GM23248 (cell line): ENCODE measurements around the gene MAD2L1BP. TPM values are rescaled to one million over a fixed set of nuclear protein-coding genes. Genes with fewer than 3 reads are reported as not detected.
A peak's percentile ranks its signal among the peaks of the same experiment; 100 is the strongest.
"Not testable (repeated sequence)": the region's sequence is repeated elsewhere in the genome, so short reads cannot be mapped to it uniquely, and the experiment has no call there.

Experiments used
- DNase-seq: peaks from one replicate; pipeline ENCODE4 v3.0.0-alpha.2; 2015
- H2AFZ ChIP-seq: fragments of 200-600 bp; sonication (generic); 2 replicates; pipeline ENCODE4 v1.6.1; 2016; ENCODE audit warnings: antibody characterized with exemption
- H3F3A ChIP-seq: fragments of 200-600 bp; sonication (generic); 2 replicates; pipeline ENCODE4 v1.6.1; 2016; ENCODE audit warnings: mild to moderate bottlenecking, antibody characterized with exemption, mixed run types; ENCODE audit not compliant: insufficient read depth
- H3K27ac ChIP-seq: fragments of 200-600 bp; sonication (generic); 2 replicates; pipeline ENCODE4 v1.5.1; 2016; ENCODE audit warnings: mild to moderate bottlenecking
- H3K27me3 ChIP-seq: fragments of 200-600 bp; sonication (generic); replicated peaks from 2 replicates; pipeline ENCODE4 v1.6.1; 2016; ENCODE audit warnings: mild to moderate bottlenecking; ENCODE audit not compliant: insufficient read depth
- H3K36me3 ChIP-seq: fragments of 200-600 bp; sonication (generic); 2 replicates; pipeline ENCODE4 v1.6.1; 2016; ENCODE audit warnings: low read depth, mild to moderate bottlenecking
- H3K4me1 ChIP-seq: fragments of 200-600 bp; sonication (generic); 2 replicates; pipeline ENCODE4 v1.6.1; 2016; ENCODE audit warnings: mild to moderate bottlenecking; ENCODE audit not compliant: insufficient read depth
- H3K4me2 ChIP-seq: fragments of 200-600 bp; sonication (generic); one replicate; pipeline ENCODE4 v1.6.1; 2016; ENCODE audit warnings: mild to moderate bottlenecking; ENCODE audit not compliant: unreplicated experiment
- H3K4me3 ChIP-seq: fragments of 200-600 bp; sonication (generic); 2 replicates; pipeline ENCODE4 v1.5.1; 2016; ENCODE audit warnings: mild to moderate bottlenecking
- H3K79me2 ChIP-seq: fragments of 200-600 bp; sonication (generic); 2 replicates; pipeline ENCODE4 v1.6.1; 2016; ENCODE audit warnings: mild to moderate bottlenecking; ENCODE audit not compliant: insufficient read depth
- H3K9ac ChIP-seq: fragments of 200-600 bp; sonication (generic); 2 replicates; pipeline ENCODE4 v1.6.1; 2016; ENCODE audit warnings: mild to moderate bottlenecking
- H3K9me2 ChIP-seq: fragments of 200-600 bp; sonication (generic); 2 replicates; pipeline ENCODE4 v1.6.1; 2016; ENCODE audit warnings: mixed run types, mild to moderate bottlenecking, moderate library complexity; ENCODE audit not compliant: insufficient read depth
- H3K9me3 ChIP-seq: fragments of 200-600 bp; sonication (generic); one replicate; pipeline ENCODE4 v1.6.1; 2017; ENCODE audit warnings: low read depth
- H4K20me1 ChIP-seq: fragments of 200-600 bp; sonication (generic); 2 replicates; pipeline ENCODE4 v1.6.0; 2016; ENCODE audit not compliant: insufficient read depth
- EZH2 ChIP-seq: fragments of 200-600 bp; sonication (generic); IDR thresholded peaks from 2 replicates; pipeline ENCODE4 v1.6.1; 2018; ENCODE audit warnings: antibody characterized with exemption, mild to moderate bottlenecking; ENCODE audit not compliant: insufficient read depth, poor library complexity, severe bottlenecking
- EZH2phosphoT487 ChIP-seq: fragments of 200-600 bp; sonication (generic); IDR thresholded peaks from 2 replicates; pipeline ENCODE4 v1.6.1; 2018; ENCODE audit warnings: antibody characterized with exemption, moderate library complexity, mild to moderate bottlenecking, low read depth; ENCODE audit not compliant: insufficient read depth
- WGBS, 2 experiments: methylation state at CpG; one replicate each; pipeline ENCODE4 v1.1.6; 2015 to 2017; ENCODE audit warnings: low lambda C conversion rate in 2 of 2, low coverage in 1 of 2; ENCODE audit errors: missing lambda C conversion rate in 2 of 2; 5-methylcytosine and 5-hydroxymethylcytosine counted together
- in situ Hi-C: fragments of 300-500 bp; cut with MboI; formaldehyde crosslinking; loops from 2 replicates; pipeline ENCODE4 v1.15.0; 2020
- polyA plus RNA-seq: library from polyadenylated mRNA; unstranded; fragments of >200 nt; fragmentation: Nextera tagmentation; extraction: Ambion mirVana; gene quantifications from 2 replicates; pipeline ENCODE4 v1.2.1, GENCODE V29; 2016
- total RNA-seq: library from RNA; depleted of rRNA; stranded (reverse); fragments of >200 nt; shearing (Covaris generic); gene quantifications from 2 replicates; pipeline ENCODE4 v1.2.3, GENCODE V29; 2014

Gene MAD2L1BP
- total and polyA plus RNA-seq, 2 experiments from 2014 or later, result 32.9 to 33.9 TPM

GRCh38 chr6:43658161-43658560 lies 22.5 kb downstream of the MAD2L1BP start:
- in situ Hi-C loops, result loop anchor here (25.0 kb wide), 1 partner anchor 429 kb away; no protein-coding TSS in a partner anchor
- Histone ChIP-seq H3K4me1 (no peaks in the 10 kb centered on the region), H3K79me2 (no peaks in the 10 kb centered on the region), H3F3A (no peaks in the 10 kb centered on the region), H3K9me2 (no peaks in the 10 kb centered on the region), H3K4me2 (no peak overlapping the region), H3K4me3 (no peak overlapping the region), H4K20me1 (no peaks in the 10 kb centered on the region), H3K27ac (no peak overlapping the region), H3K27me3 (no peaks in the 10 kb centered on the region), H3K36me3 (no peaks in the 10 kb centered on the region), H3K9ac (no peak overlapping the region), H2AFZ (no peak overlapping the region), H3K9me3 (no peaks in the 10 kb centered on the region)
- 93 to 97% methylated on average over 9 of the region's 9 CpGs for WGBS, 2 experiments
- no peak for TF ChIP-seq EZH2
- no peak for TF ChIP-seq EZH2phosphoT487
- no peak for DNase-seq

- H3K79me2 ChIP-seq, H3K27me3 ChIP-seq, H3K36me3 ChIP-seq, H4K20me1 ChIP-seq, DNase-seq, H3K9me2 ChIP-seq, H3K4me1 ChIP-seq, H3K27ac ChIP-seq, H3K4me3 ChIP-seq, H3K9ac ChIP-seq, H3K4me2 ChIP-seq, H2AFZ ChIP-seq, H3F3A ChIP-seq, H3K9me3 ChIP-seq: not testable (repeated sequence)
- in situ Hi-C loops, result loop anchor here (25.0 kb wide), 1 partner anchor 424 kb away; no protein-coding TSS in a partner anchor
- 79 to 81% methylated on average over 5 of the region's 5 CpGs for WGBS, 2 experiments
Measured at GRCh38 chr6:43662948-43663347, 27.3 kb downstream of the MAD2L1BP start.

- Histone ChIP-seq H4K20me1 (no peaks in the 10 kb centered on the region), H3K27me3 (no peaks in the 10 kb centered on the region), H3K36me3 (no peaks in the 10 kb centered on the region), H3K4me3 (no peak overlapping the region), H3K9me2 (no peaks in the 10 kb centered on the region), H3K27ac (no peak overlapping the region), H3K9me3 (no peaks in the 10 kb centered on the region), H3F3A (peaks cover 16% of the 10 kb centered on the region; the same call in 1 of the 2 replicates), H3K4me1 (peaks cover 30% of the 10 kb centered on the region), H3K9ac (no peak overlapping the region), H2AFZ (no peak overlapping the region), H3K4me2 (no peak overlapping the region), H3K79me2 (no peaks in the 10 kb centered on the region)
- WGBS, 2 experiments, result 75 to 88% methylated on average over 1 of the region's 1 CpG
- DNase-seq, result peak; percentile 56
- in situ Hi-C loops, result loop anchor here (25.0 kb wide), 1 partner anchor 422 kb away; no protein-coding TSS in a partner anchor
- TF ChIP-seq EZH2phosphoT487 (no peak), EZH2 (no peak)
Measured at GRCh38 chr6:43665376-43665775, 29.7 kb downstream of the MAD2L1BP start.

GRCh38 chr6:43666196-43666920 lies 30.7 kb downstream of the MAD2L1BP start:
- Histone ChIP-seq H3K9me2 (no peaks in the 10 kb centered on the region), H4K20me1 (no peaks in the 10 kb centered on the region), H3K27ac (no peak overlapping the region), H3K4me2 (no peak overlapping the region), H3K9ac (no peak overlapping the region), H3K36me3 (no peaks in the 10 kb centered on the region), H3K27me3 (no peaks in the 10 kb centered on the region), H3K79me2 (no peaks in the 10 kb centered on the region), H3K9me3 (no peaks in the 10 kb centered on the region), H3K4me1 (peaks cover 30% of the 10 kb centered on the region), H3F3A (peaks cover 18% of the 10 kb centered on the region; the same call in 1 of the 2 replicates), H2AFZ (no peak overlapping the region), H3K4me3 (no peak overlapping the region)
- TF ChIP-seq EZH2, result no peak
- TF ChIP-seq EZH2phosphoT487, result no peak
- 41 to 46% methylated on average over 13 of the region's 13 CpGs for WGBS, 2 experiments
- no peak for DNase-seq
- in situ Hi-C loops, result loop anchor here (25.0 kb wide), 1 partner anchor 421 kb away; no protein-coding TSS in a partner anchor
